GM18498 (cell line): ENCODE data around the gene CDKAL1.
"Not testable (repeated sequence)": the region's sequence is repeated elsewhere in the genome, so short reads cannot be mapped to it uniquely, and the experiment has no call there.

Source experiments
- ATAC-seq: cut with Tn5 transposase; IDR thresholded peaks from one replicate; pipeline ENCODE4 v1.9.1; 2021; ENCODE audit warnings: mild to moderate bottlenecking, moderate library complexity; ENCODE audit not compliant: unreplicated experiment

The CDKAL1 gene

GRCh38 chr6:21220271-21220987, 686.2 kb downstream of the CDKAL1 start:
- no peak for ATAC-seq

- no peak for ATAC-seq
Observed at GRCh38 chr6:21222656-21223055, 688.4 kb downstream of the CDKAL1 start.

GRCh38 chr6:21225912-21226311, 691.7 kb downstream of the CDKAL1 start:
- ATAC-seq, result no peak

GRCh38 chr6:21227486-21227885, 693.2 kb downstream of the CDKAL1 start:
- ATAC-seq, result no peak

GRCh38 chr6:21228411-21228810, 694.2 kb downstream of the CDKAL1 start:
- no peak for ATAC-seq

GRCh38 chr6:21228876-21229460, 694.7 kb downstream of the CDKAL1 start:
- ATAC-seq, result no peak

GRCh38 chr6:21230536-21230935, 696.3 kb downstream of the CDKAL1 start:
- no peak for ATAC-seq

- no peak for ATAC-seq
Observed at GRCh38 chr6:21235162-21235561, 700.9 kb downstream of the CDKAL1 start.

- ATAC-seq, result no peak
Observed at GRCh38 chr6:21238208-21238607, 704.0 kb downstream of the CDKAL1 start.

- ATAC-seq, result no peak
Observed at GRCh38 chr6:21240709-21241108, 706.5 kb downstream of the CDKAL1 start.

- no peak for ATAC-seq
Observed at GRCh38 chr6:21241231-21242130, 707.2 kb downstream of the CDKAL1 start.

GRCh38 chr6:21244897-21245470, 710.7 kb downstream of the CDKAL1 start:
- ATAC-seq, result no peak

GRCh38 chr6:21245488-21245887, 711.2 kb downstream of the CDKAL1 start:
- ATAC-seq, result no peak

- no peak for ATAC-seq
Observed at GRCh38 chr6:21246075-21246474, 711.8 kb downstream of the CDKAL1 start.

GRCh38 chr6:21254460-21254859, 720.2 kb downstream of the CDKAL1 start:
- not testable (repeated sequence) for ATAC-seq

GRCh38 chr6:21256197-21256596, 721.9 kb downstream of the CDKAL1 start:
- ATAC-seq, result no peak

- no peak for ATAC-seq
Observed at GRCh38 chr6:21257125-21257524, 722.9 kb downstream of the CDKAL1 start.

GRCh38 chr6:21258665-21259064, 724.4 kb downstream of the CDKAL1 start:
- ATAC-seq, result no peak

GRCh38 chr6:21259660-21260059, 725.4 kb downstream of the CDKAL1 start:
- no peak for ATAC-seq

- no peak for ATAC-seq
Observed at GRCh38 chr6:21262504-21262903, 728.2 kb downstream of the CDKAL1 start.

- peak; percentile 69 for ATAC-seq
Observed at GRCh38 chr6:21263531-21264287, 729.5 kb downstream of the CDKAL1 start.
